HL-60/S4 (cell line): ENCODE measurements around the gene CPAMD8.
"Not testable (repeated sequence)": the region's sequence is repeated elsewhere in the genome, so short reads cannot be mapped to it uniquely, and the experiment has no call there.

Source experiments
- in situ Hi-C: fragments of 300-500 bp; cut with MboI; formaldehyde crosslinking; loops from 2 replicates; pipeline ENCODE4 v1.14.3; 2022; ENCODE audit warnings: low sequenced_read_pairs

The CPAMD8 gene

GRCh38 chr19:17004386-17004785 is 22.2 kb downstream of the CPAMD8 start:
- in situ Hi-C loops, result no loop called here

- in situ Hi-C loops, result no loop called here
These were observed 24.2 kb downstream of the CPAMD8 start for GRCh38 chr19:17002455-17002854.

GRCh38 chr19:17001603-17002183 is 24.9 kb downstream of the CPAMD8 start:
- in situ Hi-C loops, result no loop called here

GRCh38 chr19:16998635-16999194 is 27.9 kb downstream of the CPAMD8 start:
- in situ Hi-C loops, result no loop called here

GRCh38 chr19:16996838-16997490 is 29.6 kb downstream of the CPAMD8 start:
- in situ Hi-C loops, result not testable (repeated sequence)

GRCh38 chr19:16988661-16989060 is 37.9 kb downstream of the CPAMD8 start:
- in situ Hi-C loops, result no loop called here

GRCh38 chr19:16985403-16985802 is 41.2 kb downstream of the CPAMD8 start:
- in situ Hi-C loops, result no loop called here

- in situ Hi-C loops, result not testable (repeated sequence)
These were observed 44.0 kb downstream of the CPAMD8 start for GRCh38 chr19:16982586-16982985.

GRCh38 chr19:16978839-16979802 is 47.5 kb downstream of the CPAMD8 start:
- in situ Hi-C loops, result no loop called here

GRCh38 chr19:16978156-16978555 is 48.5 kb downstream of the CPAMD8 start:
- in situ Hi-C loops, result no loop called here

- in situ Hi-C loops, result no loop called here
These were observed 49.3 kb downstream of the CPAMD8 start for GRCh38 chr19:16977306-16977705.

GRCh38 chr19:16976446-16976845 is 50.2 kb downstream of the CPAMD8 start:
- in situ Hi-C loops, result no loop called here

GRCh38 chr19:16970821-16971220 is 55.8 kb downstream of the CPAMD8 start:
- in situ Hi-C loops, result no loop called here

GRCh38 chr19:16969135-16969534 is 57.5 kb downstream of the CPAMD8 start:
- in situ Hi-C loops, result no loop called here

- in situ Hi-C loops, result not testable (repeated sequence)
These were observed 65.4 kb downstream of the CPAMD8 start for GRCh38 chr19:16960996-16961822.

- in situ Hi-C loops, result not testable (repeated sequence)
These were observed 68.3 kb downstream of the CPAMD8 start for GRCh38 chr19:16958277-16958676.

- in situ Hi-C loops, result no loop called here
These were observed 68.8 kb downstream of the CPAMD8 start for GRCh38 chr19:16957855-16958254.

GRCh38 chr19:16957151-16957701 is 69.4 kb downstream of the CPAMD8 start:
- in situ Hi-C loops, result no loop called here

- in situ Hi-C loops, result no loop called here
These were observed 71.4 kb downstream of the CPAMD8 start for GRCh38 chr19:16955161-16955560.

GRCh38 chr19:16952046-16952445 is 74.6 kb downstream of the CPAMD8 start:
- in situ Hi-C loops, result no loop called here
